ENCODE results near the gene LIF.

- TF ChIP-seq CTCF (conservative IDR thresholded peaks at IDR 0.05; ENCODE audit: low read depth, low read length) = no peak
- TF ChIP-seq SMC3 (IDR thresholded peaks at IDR 0.05; ENCODE audit: low read depth, low read length) = no peak
- peak; percentile 57; the same call in 1 of the 2 replicates for TF ChIP-seq MAFK (IDR thresholded peaks at IDR 0.05; ENCODE audit: low read depth, low read length)
- no peak for TF ChIP-seq USF2 (IDR thresholded peaks at IDR 0.05; ENCODE audit: low read depth, low read length)
- TF ChIP-seq RAD21 (IDR thresholded peaks at IDR 0.05; ENCODE audit: low read length) = no peak
- TF ChIP-seq FOS (IDR thresholded peaks at IDR 0.05; ENCODE audit: low read depth, low read length) = no peak
- TF ChIP-seq CEBPB (IDR thresholded peaks at IDR 0.05; ENCODE audit: low read depth, low read length) = no peak
- TF ChIP-seq POLR2A (IDR thresholded peaks at IDR 0.05; ENCODE audit: low read depth, low read length) = no peak
- TF ChIP-seq MXI1 (IDR thresholded peaks at IDR 0.05; ENCODE audit: borderline replicate concordance, low read depth, low read length) = no peak
- TF ChIP-seq ELK1 (IDR thresholded peaks at IDR 0.05; ENCODE audit: borderline replicate concordance, low read depth, low read length) = no peak
- TF ChIP-seq RCOR1 (IDR thresholded peaks at IDR 0.05; ENCODE audit: insufficient replicate concordance, low read length) = no peak
- TF ChIP-seq NFE2L2 (IDR thresholded peaks at IDR 0.05; ENCODE audit: low read depth, low read length) = no peak
- no peak for TF ChIP-seq RFX5 (IDR thresholded peaks at IDR 0.05; ENCODE audit: low read depth, low read length)
These were observed 55.4 kb downstream of the LIF start for GRCh38 chr22:30191040-30191701.
